ENCODE data around the gene DDX31. TPM values are rescaled to one million over a fixed set of nuclear protein-coding genes. Genes with fewer than 3 reads are reported as not detected.

The DDX31 gene
- total RNA-seq, 1 donor from 2014 or later = 15.0 TPM

- DNase-seq = no peak
These were observed 124.2 kb downstream of the DDX31 start for GRCh38 chr9:132545578-132545977.

GRCh38 chr9:132543960-132544359, 125.8 kb downstream of the DDX31 start:
- no peak for DNase-seq

GRCh38 chr9:132543251-132543650, 126.5 kb downstream of the DDX31 start:
- DNase-seq = no peak

Other genes with a start within 250 kb of the DDX31 start
- gene BARHL1, start 87.4 kb downstream of the DDX31 start, total RNA-seq = not detected in 2 replicates
- 13.1 and 20.1 TPM in 2 replicates for gene GTF3C4, start 481 bp upstream of the DDX31 start, total RNA-seq
- gene AK8, start 208.3 kb upstream of the DDX31 start, total RNA-seq = 0.09 TPM in 1 of 2 replicates, not detected in the other
- 1.3 and 1.4 TPM in 2 replicates for gene SPACA9, start 208.9 kb upstream of the DDX31 start, total RNA-seq